RWPE1 (cell line): Measurements from ENCODE around the gene VPS13D.

ENCODE experiments used
- CTCF ChIA-PET: fragments of 350-600 bp; sonication (Branson Sonifier 250); formaldehyde crosslinking; extraction: SDS; loops from one replicate; lab custom pipeline; 2021; lab: Yijun Ruan, JAX
- POLR2A ChIA-PET: fragments of 400-600 bp; formaldehyde crosslinking; extraction: SDS; loops from one replicate; lab custom pipeline; 2020; ENCODE audit warnings: antibody characterized with exemption; ENCODE audit not compliant: low non-redundant PET; lab: Yijun Ruan, JAX
- DNase-seq: peaks from one replicate; pipeline ENCODE4 v3.0.0; 2012; ENCODE audit warnings: low spot score
- H3K27ac ChIP-seq: fragments of 450-650 bp; 2 replicates; pipeline ENCODE4 v1.5.1; 2017
- CTCF ChIP-seq: fragments of 450-650 bp; conservative IDR thresholded peaks from 2 replicates; pipeline ENCODE4 v1.5.1; 2017; ENCODE audit warnings: low read depth, mild to moderate bottlenecking

The VPS13D gene

GRCh38 chr1:12397462-12398450 is 167.9 kb downstream of the VPS13D start:
- no peak for TF ChIP-seq CTCF
- ChIA-PET POLR2A (no interaction called here), CTCF (interaction anchor here (0.7 kb wide), 1 partner anchor 1180 kb away, joined by 3 read pairs; no protein-coding TSS in a partner anchor)

GRCh38 chr1:12398479-12398878 is 168.6 kb downstream of the VPS13D start:
- TF ChIP-seq CTCF = no peak
- ChIA-PET POLR2A (no interaction called here), CTCF (interaction anchor here (0.7 kb wide), 1 partner anchor 1179 kb away, joined by 3 read pairs; no protein-coding TSS in a partner anchor)
- DNase-seq = no peak
- no peak overlapping the region for H3K27ac ChIP-seq

More at GRCh38 chr1:12397462-12398450, 167.9 kb downstream of the VPS13D start:
- DNase-seq = no peak
- no peak overlapping the region for H3K27ac ChIP-seq

GRCh38 chr1:12400027-12400693 is 170.3 kb downstream of the VPS13D start:
- no peak for TF ChIP-seq CTCF
- DNase-seq = no peak
- ChIA-PET POLR2A (no interaction called here), CTCF (interaction anchor here (1.0 kb wide), 1 partner anchor 74 kb away, joined by 3 read pairs; no protein-coding TSS in a partner anchor)
- no peak overlapping the region for H3K27ac ChIP-seq

- TF ChIP-seq CTCF = no peak
- DNase-seq = no peak
- ChIA-PET POLR2A (no interaction called here), CTCF (interaction anchor here (0.6 to 0.8 kb wide), 2 partner anchors 12 to 1942 kb away, joined by 4 read pairs; no protein-coding TSS in a partner anchor)
- no peak overlapping the region for H3K27ac ChIP-seq
Measured at GRCh38 chr1:12402159-12402673, 172.4 kb downstream of the VPS13D start.

- TF ChIP-seq CTCF = no peak
- no peak overlapping the region for H3K27ac ChIP-seq
- DNase-seq = no peak
- POLR2A ChIA-PET = no interaction called here
- CTCF ChIA-PET = no interaction called here
Measured at GRCh38 chr1:12402842-12403241, 173.0 kb downstream of the VPS13D start.

GRCh38 chr1:12404918-12405317 is 175.1 kb downstream of the VPS13D start:
- CTCF ChIA-PET = no interaction called here
- no peak overlapping the region for H3K27ac ChIP-seq
- POLR2A ChIA-PET = no interaction called here
- TF ChIP-seq CTCF = no peak
- no peak for DNase-seq
